NCI-H446 treated with DMSO at 0.1 percent for 48 hours (cell line): Measurements from ENCODE around the gene P2RY14.
A peak's percentile ranks its signal among the peaks of the same experiment; 100 is the strongest.
"Not testable (repeated sequence)": the region's sequence is repeated elsewhere in the genome, so short reads cannot be mapped to it uniquely, and the experiment has no call there.

ENCODE experiments used
- DNase-seq: peaks from one replicate; lab custom pipeline; 2025; lab: John Stamatoyannopoulos, UW

The P2RY14 gene

GRCh38 chr3:151182349-151183079 lies 95.8 kb downstream of the P2RY14 start:
- DNase-seq, result no peak

- DNase-seq, result no peak
Observed at GRCh38 chr3:151178208-151178845, 100.0 kb downstream of the P2RY14 start.

DNA sequence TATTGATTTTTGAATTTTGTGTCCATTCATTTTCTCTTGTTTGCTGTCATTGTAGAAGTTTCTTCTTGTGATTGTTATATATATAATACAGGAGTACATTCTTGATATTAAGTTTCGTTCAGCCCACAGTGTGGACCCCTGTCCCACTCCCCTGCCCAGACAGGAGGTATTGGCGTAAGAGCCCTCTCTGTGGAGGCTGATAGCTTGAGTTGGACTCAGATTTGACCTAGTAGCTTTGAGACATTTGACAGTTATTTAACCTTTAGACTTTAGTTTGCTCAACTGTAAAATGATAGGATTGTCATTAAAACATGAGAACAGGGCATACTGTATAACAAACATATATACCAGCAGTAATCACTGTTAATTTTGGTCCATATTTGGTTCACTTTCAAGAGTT lies 102.4 kb downstream of the P2RY14 start:
- no peak for DNase-seq

DNA sequence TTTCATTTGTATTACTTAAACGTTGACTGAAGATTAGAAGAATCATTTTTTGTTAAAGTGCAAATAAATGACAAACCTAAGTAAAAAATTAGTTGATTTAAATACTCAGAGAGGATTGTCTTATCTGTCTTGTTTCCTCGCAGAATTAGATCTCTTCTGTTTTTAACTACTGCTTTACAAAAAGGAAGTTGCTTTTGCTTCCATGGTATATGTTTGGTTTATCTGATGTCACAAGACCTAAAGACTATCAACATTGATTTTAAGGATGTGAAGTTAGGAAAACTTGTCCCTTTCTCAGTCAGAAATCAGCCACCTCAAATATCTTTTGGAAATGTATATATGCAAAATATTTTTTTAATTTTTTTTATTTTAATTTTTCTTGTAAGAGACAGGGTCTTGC lies 104.0 kb downstream of the P2RY14 start:
- no peak for DNase-seq

DNA sequence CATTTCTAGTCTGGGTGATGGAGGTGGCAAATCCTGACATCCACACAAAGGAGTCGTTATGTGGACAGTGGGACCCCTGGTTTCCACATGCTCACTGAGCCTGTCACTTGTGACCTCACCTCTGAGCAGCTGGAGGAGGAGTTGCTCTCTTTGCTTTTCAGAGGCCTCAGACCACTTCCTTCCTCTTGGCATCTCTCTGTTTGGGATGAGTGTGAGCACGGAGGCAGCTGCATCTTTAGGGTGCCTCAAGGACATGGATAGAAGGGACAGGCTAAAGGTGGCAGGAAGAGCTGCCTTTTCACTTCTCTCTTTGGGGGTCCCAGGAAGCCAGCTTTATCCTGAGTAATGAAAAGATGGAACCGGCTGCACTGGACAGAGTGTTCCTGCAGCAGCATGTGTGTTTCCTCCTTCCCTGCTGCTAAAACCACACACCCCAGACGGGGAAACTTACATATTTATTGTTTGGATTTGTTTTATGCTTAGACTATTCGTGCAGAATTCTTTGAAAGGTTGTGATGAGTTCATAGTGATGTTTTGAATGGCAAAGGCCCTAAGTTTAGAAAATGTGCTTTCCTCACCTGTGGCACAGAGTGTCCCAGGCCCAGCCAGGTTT lies 107.1 kb downstream of the P2RY14 start:
- no peak for DNase-seq

DNA sequence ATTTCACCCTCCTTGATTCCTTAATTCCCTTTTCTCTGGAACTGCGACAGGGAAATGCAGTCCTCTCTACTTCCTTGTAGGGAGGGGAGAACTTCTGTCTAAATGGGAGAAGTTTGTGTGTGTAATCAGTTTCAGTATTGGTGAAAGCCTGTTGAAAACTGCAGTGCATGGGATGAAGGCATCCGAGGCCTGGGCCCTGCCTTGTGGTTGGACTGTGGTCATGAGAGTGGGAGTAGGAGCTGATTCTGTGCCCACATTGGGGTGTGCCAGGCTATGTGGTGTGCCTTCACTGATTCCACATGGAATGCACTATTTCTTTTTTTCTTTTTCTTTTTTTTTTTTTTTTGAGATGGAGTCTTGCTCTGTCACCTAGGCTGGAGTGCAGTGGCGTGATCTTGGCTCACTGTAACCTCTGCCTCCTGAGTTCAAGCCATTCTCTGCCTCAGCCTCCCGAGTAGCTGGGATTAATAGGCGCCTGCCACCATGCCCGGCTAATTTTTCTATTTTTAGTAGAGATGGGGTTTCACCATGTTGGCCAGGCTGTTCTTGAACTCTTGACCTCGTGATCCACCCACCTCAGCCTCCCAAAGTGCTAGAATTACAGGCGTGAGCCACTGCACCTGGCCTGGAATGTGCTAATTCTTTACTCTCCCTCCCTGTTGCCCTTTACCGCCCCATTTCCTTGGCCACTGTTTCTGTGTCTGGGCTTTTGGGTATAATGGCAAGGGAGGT lies 108.2 kb downstream of the P2RY14 start:
- DNase-seq, result not testable (repeated sequence)

GRCh38 chr3:151169262-151169947 lies 108.9 kb downstream of the P2RY14 start:
- no peak for DNase-seq

DNA sequence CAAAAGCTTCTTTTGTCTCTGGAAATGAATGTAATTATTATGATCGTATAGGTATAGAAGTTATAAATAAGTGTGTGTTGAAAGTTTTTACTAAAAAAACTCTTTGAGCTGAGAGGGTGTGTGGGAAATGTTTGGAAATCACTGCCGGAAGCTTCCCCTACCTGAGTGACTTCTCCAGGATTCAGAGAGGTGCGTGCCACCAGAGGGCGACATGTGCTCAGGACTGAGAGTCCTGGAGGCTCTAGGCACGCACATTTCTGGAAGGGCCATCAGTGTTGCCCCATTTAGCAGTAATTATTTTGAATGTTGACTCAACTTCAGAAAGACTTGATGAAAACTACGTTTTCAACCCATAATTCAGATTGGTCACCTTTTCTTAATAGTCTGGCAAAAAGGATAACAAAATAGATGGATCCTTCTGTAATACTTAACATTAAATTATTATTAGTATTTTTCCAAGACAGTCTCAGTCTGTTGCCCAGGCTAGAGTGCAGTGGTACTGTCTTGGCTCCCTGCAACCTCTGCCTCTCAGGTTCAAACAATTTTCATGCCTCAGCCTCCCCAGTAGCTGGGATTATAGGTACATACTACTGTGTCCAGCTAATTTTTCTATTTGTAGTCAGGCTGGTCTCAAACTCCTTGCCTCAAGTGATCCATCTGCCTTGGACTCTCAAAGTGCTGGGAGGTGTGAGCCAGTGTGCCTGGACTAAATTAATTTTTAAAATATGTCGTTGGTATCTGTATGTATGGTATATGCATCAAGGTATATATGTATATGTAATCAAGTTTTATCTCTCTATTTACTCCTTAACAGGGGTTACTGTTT lies 109.9 kb downstream of the P2RY14 start:
- DNase-seq, result peak; percentile 4

- DNase-seq, result no peak
Observed at GRCh38 chr3:151166161-151166560, 112.2 kb downstream of the P2RY14 start.

- no peak for DNase-seq
Observed at GRCh38 chr3:151165226-151165625, 113.1 kb downstream of the P2RY14 start.
